GM12892 (cell line): ENCODE data around the gene PER1.

Source experiments
- POLR2A ChIP-seq: IDR thresholded peaks from 2 replicates; pipeline ENCODE4 v1.6.1; 2011; ENCODE audit warnings: low read depth, low read length, control low read depth
- POLR2AphosphoS5 ChIP-seq: IDR thresholded peaks from 2 replicates; pipeline ENCODE4 v1.6.1; 2011; ENCODE audit warnings: low read depth, low read length, control low read depth
- TAF1 ChIP-seq: IDR thresholded peaks from 2 replicates; pipeline ENCODE4 v1.6.1; 2011; ENCODE audit warnings: low read depth, mild to moderate bottlenecking, control low read depth, low read length, borderline replicate concordance

- TF ChIP-seq POLR2A: peak; percentile 57; the same call in 1 of the 2 replicates
- TF ChIP-seq POLR2AphosphoS5: peak; percentile 41; the same call in 1 of the 2 replicates
- TF ChIP-seq TAF1: no peak
Observed at GRCh38 chr17:8176197-8176940, 24.2 kb upstream of the PER1 start, which contains the start of gene TMEM107.
